SK-N-MC (cell line): ENCODE data around the gene ZNF557.
"Not testable (repeated sequence)": the region's sequence is repeated elsewhere in the genome, so short reads cannot be mapped to it uniquely, and the experiment has no call there.

Experiments used
- EZH2 ChIP-seq: fragments of 200-600 bp; sonication (generic); IDR thresholded peaks from one replicate; pipeline ENCODE4 v1.6.1; 2017; ENCODE audit warnings: antibody characterized with exemption
- POLR2AphosphoS5 ChIP-seq: IDR thresholded peaks from 2 replicates; pipeline ENCODE4 v1.6.1; 2012; ENCODE audit warnings: mild to moderate bottlenecking, low read depth, low read length, borderline replicate concordance

- not testable (repeated sequence) for TF ChIP-seq POLR2AphosphoS5, EZH2
These were observed 27.9 kb upstream of the ZNF557 start for GRCh38 chr19:7041563-7041962.
